Measurements from ENCODE around the gene SWAP70.
"Not testable (repeated sequence)": the region's sequence is repeated elsewhere in the genome, so short reads cannot be mapped to it uniquely, and the experiment has no call there.

The SWAP70 gene

DNA sequence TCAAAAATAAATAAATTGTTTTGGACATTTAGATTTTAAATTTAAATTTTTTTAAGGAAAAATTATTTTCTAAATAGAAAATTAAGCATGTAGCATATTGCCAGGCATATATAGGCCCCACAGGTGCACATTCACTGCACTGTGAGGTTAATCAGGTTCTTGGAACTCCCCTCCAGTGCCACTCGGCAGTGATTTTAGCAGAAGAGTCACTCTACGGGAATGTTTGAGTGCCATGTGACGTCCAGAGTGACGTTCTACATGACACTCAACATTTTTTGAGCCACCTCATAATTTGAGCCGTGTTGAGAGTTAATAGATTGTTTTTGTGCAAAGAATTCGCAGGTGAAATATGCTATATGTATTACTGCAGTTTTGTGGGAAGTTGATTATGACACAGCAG is 77.4 kb downstream of the SWAP70 start:
- H3K9me3 ChIP-seq (ENCODE audit: insufficient read depth, low read length): 0 out of 2 replicates have a peak, but pooled peaks cover 4% of the 10 kb centered on the region
- H3K4me1 ChIP-seq (ENCODE audit: insufficient read depth, insufficient read length): no peaks in the 10 kb centered on the region
- H3K36me3 ChIP-seq (ENCODE audit: insufficient read depth, insufficient read length, low read length): peaks cover 78% of the 10 kb centered on the region
- H3K4me3 ChIP-seq (ENCODE audit: insufficient read length, low read depth): no peak overlapping the region
- DNase-seq (ENCODE audit: low read depth, low spot score): no peak
- TF ChIP-seq ZNF274 (IDR thresholded peaks at IDR 0.05; ENCODE audit: low read depth, low read length) (no peak), YY1 (IDR thresholded peaks at IDR 0.05; ENCODE audit: insufficient read depth, insufficient read length) (no peak)
- H3K27me3 ChIP-seq (ENCODE audit: insufficient read depth, insufficient read length): no peaks in the 10 kb centered on the region
- no peak overlapping the region for H3K9ac ChIP-seq (ENCODE audit: insufficient read length, low read depth)

GRCh38 chr11:9743512-9743911 is 79.6 kb downstream of the SWAP70 start:
- not testable (repeated sequence) for H3K4me1 ChIP-seq (ENCODE audit: insufficient read depth, insufficient read length)
- H3K36me3 ChIP-seq (ENCODE audit: insufficient read depth, insufficient read length, low read length): peaks cover 77% of the 10 kb centered on the region

DNA sequence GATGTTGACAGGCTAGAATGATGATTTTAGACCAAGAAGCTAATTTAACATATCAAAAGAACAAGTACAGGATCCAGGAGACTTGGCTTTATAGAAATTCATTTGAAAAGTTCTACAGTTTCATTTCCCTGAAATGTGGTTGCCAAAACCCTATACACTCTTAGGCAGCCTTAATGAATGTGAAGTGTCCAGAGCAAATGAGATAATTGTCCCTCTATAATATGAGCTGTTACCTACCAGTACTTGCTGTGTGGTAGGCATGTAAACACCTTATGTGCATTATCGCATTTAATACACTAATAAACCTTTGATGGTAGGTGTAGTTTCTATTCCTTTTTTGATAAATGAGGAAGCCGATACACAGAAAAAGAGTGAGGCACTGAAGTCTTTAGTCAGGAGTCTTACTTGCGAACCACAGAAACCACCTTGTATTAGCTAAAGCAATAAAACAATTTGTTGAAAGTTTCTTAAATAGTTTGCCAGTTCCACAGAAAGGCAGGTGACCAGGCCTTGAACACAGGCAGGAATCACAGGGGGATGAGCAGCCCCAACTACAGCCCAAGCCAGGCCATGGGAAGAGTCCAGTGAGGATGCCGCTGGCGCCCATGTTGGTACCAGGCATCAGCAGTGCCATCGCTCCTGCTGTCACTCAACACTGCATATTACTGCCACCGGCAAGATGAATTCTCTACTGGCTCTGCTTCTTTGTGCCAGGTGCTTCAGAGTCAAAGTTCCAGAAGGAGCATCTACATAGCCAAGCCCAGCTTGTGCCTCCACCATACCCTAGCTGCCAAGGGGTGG is 81.7 kb downstream of the SWAP70 start:
- H3K27me3 ChIP-seq (ENCODE audit: insufficient read depth, insufficient read length): no peaks in the 10 kb centered on the region
- H3K36me3 ChIP-seq (ENCODE audit: insufficient read depth, insufficient read length, low read length): peaks cover 72% of the 10 kb centered on the region
- TF ChIP-seq ZNF274 (IDR thresholded peaks at IDR 0.05; ENCODE audit: low read depth, low read length): no peak
- no peak for TF ChIP-seq SUZ12 (IDR thresholded peaks at IDR 0.05; ENCODE audit: extremely low read depth, insufficient read depth, insufficient read length)
- TF ChIP-seq YY1 (IDR thresholded peaks at IDR 0.05; ENCODE audit: insufficient read depth, insufficient read length): no peak
- H3K9ac ChIP-seq (ENCODE audit: insufficient read length, low read depth): no peak overlapping the region
- H3K4me3 ChIP-seq (ENCODE audit: insufficient read length, low read depth): no peak overlapping the region
- H3K9me3 ChIP-seq (ENCODE audit: insufficient read depth, low read length): 0 out of 2 replicates have a peak, but pooled peaks cover 4% of the 10 kb centered on the region
- no peak for DNase-seq (ENCODE audit: low read depth, low spot score)
- H3K4me1 ChIP-seq (ENCODE audit: insufficient read depth, insufficient read length): no peaks in the 10 kb centered on the region

More at GRCh38 chr11:9743512-9743911, 79.6 kb downstream of the SWAP70 start:
- H3K4me3 ChIP-seq (ENCODE audit: insufficient read length, low read depth); DNase-seq (ENCODE audit: low read depth, low spot score); H3K9me3 ChIP-seq (ENCODE audit: insufficient read depth, low read length); H3K9ac ChIP-seq (ENCODE audit: insufficient read length, low read depth); H3K27me3 ChIP-seq (ENCODE audit: insufficient read depth, insufficient read length): not testable (repeated sequence)

GRCh38 chr11:9747229-9747628 is 83.4 kb downstream of the SWAP70 start:
- H3K4me1 ChIP-seq (ENCODE audit: insufficient read depth, insufficient read length): no peaks in the 10 kb centered on the region
- no peak for DNase-seq (ENCODE audit: low read depth, low spot score)
- peaks cover 69% of the 10 kb centered on the region for H3K36me3 ChIP-seq (ENCODE audit: insufficient read depth, insufficient read length, low read length)
- H3K4me3 ChIP-seq (ENCODE audit: insufficient read length, low read depth): no peak overlapping the region
- TF ChIP-seq ZNF274 (IDR thresholded peaks at IDR 0.05; ENCODE audit: low read depth, low read length): no peak
- TF ChIP-seq SUZ12 (IDR thresholded peaks at IDR 0.05; ENCODE audit: extremely low read depth, insufficient read depth, insufficient read length): no peak
- no peak for TF ChIP-seq YY1 (IDR thresholded peaks at IDR 0.05; ENCODE audit: insufficient read depth, insufficient read length)
- no peak overlapping the region for H3K9ac ChIP-seq (ENCODE audit: insufficient read length, low read depth)
- 0 out of 2 replicates have a peak, but pooled peaks cover 4% of the 10 kb centered on the region for H3K9me3 ChIP-seq (ENCODE audit: insufficient read depth, low read length)
- no peaks in the 10 kb centered on the region for H3K27me3 ChIP-seq (ENCODE audit: insufficient read depth, insufficient read length)

DNA sequence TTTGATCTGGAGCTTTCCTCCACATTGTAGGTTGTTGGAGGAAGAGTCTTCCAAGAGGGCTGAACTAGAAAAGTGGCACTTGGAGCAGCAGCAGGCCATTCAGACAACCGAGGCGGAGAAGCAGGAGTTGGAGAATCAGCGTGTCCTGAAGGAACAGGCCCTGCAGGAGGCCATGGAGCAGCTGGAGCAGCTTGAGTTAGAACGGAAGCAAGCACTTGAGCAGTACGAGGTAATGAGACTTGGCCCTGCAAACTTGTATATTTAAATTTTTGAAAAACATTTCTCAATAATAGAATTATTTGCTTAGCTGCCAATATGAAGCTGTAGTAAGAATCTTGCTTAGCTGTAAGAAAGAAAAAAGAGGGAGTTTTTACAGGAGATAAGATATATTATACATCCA is 84.0 kb downstream of the SWAP70 start:
- no peak for DNase-seq (ENCODE audit: low read depth, low spot score)
- H3K9ac ChIP-seq (ENCODE audit: insufficient read length, low read depth): no peak overlapping the region
- no peaks in the 10 kb centered on the region for H3K9me3 ChIP-seq (ENCODE audit: insufficient read depth, low read length)
- no peaks in the 10 kb centered on the region for H3K27me3 ChIP-seq (ENCODE audit: insufficient read depth, insufficient read length)
- H3K4me3 ChIP-seq (ENCODE audit: insufficient read length, low read depth): no peak overlapping the region
- H3K36me3 ChIP-seq (ENCODE audit: insufficient read depth, insufficient read length, low read length): peaks cover 67% of the 10 kb centered on the region
- no peaks in the 10 kb centered on the region for H3K4me1 ChIP-seq (ENCODE audit: insufficient read depth, insufficient read length)
- no peak for TF ChIP-seq SUZ12 (IDR thresholded peaks at IDR 0.05; ENCODE audit: extremely low read depth, insufficient read depth, insufficient read length)
- TF ChIP-seq ZNF274 (IDR thresholded peaks at IDR 0.05; ENCODE audit: low read depth, low read length): no peak
- no peak for TF ChIP-seq YY1 (IDR thresholded peaks at IDR 0.05; ENCODE audit: insufficient read depth, insufficient read length)

- no peak overlapping the region for H3K4me3 ChIP-seq (ENCODE audit: insufficient read length, low read depth)
- peaks cover 67% of the 10 kb centered on the region for H3K36me3 ChIP-seq (ENCODE audit: insufficient read depth, insufficient read length, low read length)
- no peaks in the 10 kb centered on the region for H3K27me3 ChIP-seq (ENCODE audit: insufficient read depth, insufficient read length)
- H3K9ac ChIP-seq (ENCODE audit: insufficient read length, low read depth): no peak overlapping the region
- H3K4me1 ChIP-seq (ENCODE audit: insufficient read depth, insufficient read length): no peaks in the 10 kb centered on the region
- TF ChIP-seq YY1 (IDR thresholded peaks at IDR 0.05; ENCODE audit: insufficient read depth, insufficient read length): no peak
- TF ChIP-seq SUZ12 (IDR thresholded peaks at IDR 0.05; ENCODE audit: extremely low read depth, insufficient read depth, insufficient read length): no peak
- TF ChIP-seq ZNF274 (IDR thresholded peaks at IDR 0.05; ENCODE audit: low read depth, low read length): no peak
- no peak for DNase-seq (ENCODE audit: low read depth, low spot score)
- H3K9me3 ChIP-seq (ENCODE audit: insufficient read depth, low read length): no peaks in the 10 kb centered on the region
These were observed 84.6 kb downstream of the SWAP70 start for GRCh38 chr11:9748361-9748970.

GRCh38 chr11:9750551-9750950 is 86.7 kb downstream of the SWAP70 start:
- no peaks in the 10 kb centered on the region for H3K9me3 ChIP-seq (ENCODE audit: insufficient read depth, low read length)
- H3K4me1 ChIP-seq (ENCODE audit: insufficient read depth, insufficient read length): peaks cover 5% of the 10 kb centered on the region
- H3K36me3 ChIP-seq (ENCODE audit: insufficient read depth, insufficient read length, low read length): peaks cover 59% of the 10 kb centered on the region
- no peak overlapping the region for H3K9ac ChIP-seq (ENCODE audit: insufficient read length, low read depth)
- no peak for TF ChIP-seq SUZ12 (IDR thresholded peaks at IDR 0.05; ENCODE audit: extremely low read depth, insufficient read depth, insufficient read length)
- TF ChIP-seq YY1 (IDR thresholded peaks at IDR 0.05; ENCODE audit: insufficient read depth, insufficient read length): no peak
- TF ChIP-seq ZNF274 (IDR thresholded peaks at IDR 0.05; ENCODE audit: low read depth, low read length): no peak
- no peak overlapping the region for H3K4me3 ChIP-seq (ENCODE audit: insufficient read length, low read depth)
- no peak for DNase-seq (ENCODE audit: low read depth, low spot score)
- H3K27me3 ChIP-seq (ENCODE audit: insufficient read depth, insufficient read length): no peaks in the 10 kb centered on the region
